Calu3 (cell line): ENCODE measurements around the gene KTN1. TPM values are rescaled to one million over a fixed set of nuclear protein-coding genes. Genes with fewer than 3 reads are reported as not detected.

Experiments
- BruUV-seq: library from RNA; stranded (reverse); fragments of 400-500 nt; replicated peaks from 2 replicates; lab custom pipeline; 2021; lab: Mats Ljungman, UMichigan
- CTCF ChIA-PET: fragments of 300-600 bp; sonication (Branson Sonifier 250); formaldehyde crosslinking; loops from one replicate; lab custom pipeline; 2022; ENCODE audit warnings: antibody characterized with exemption; lab: Charles Lee
- DNase-seq: peaks from one replicate; pipeline ENCODE4 v3.0.0; 2022
- H3K27ac Mint-ChIP-seq: one replicate; pipeline ENCODE4 v1.8.0; 2022; ENCODE audit warnings: mixed read lengths; ENCODE audit not compliant: unreplicated experiment
- H3K27me3 Mint-ChIP-seq: one replicate; pipeline ENCODE4 v1.8.0; 2022; ENCODE audit warnings: mixed read lengths; ENCODE audit not compliant: unreplicated experiment
- H3K36me3 Mint-ChIP-seq: one replicate; pipeline ENCODE4 v1.8.0; 2022; ENCODE audit warnings: mild to moderate bottlenecking, moderate library complexity, mixed read lengths; ENCODE audit not compliant: insufficient read depth, unreplicated experiment
- H3K4me1 Mint-ChIP-seq: one replicate; pipeline ENCODE4 v1.8.0; 2022; ENCODE audit warnings: mild to moderate bottlenecking, low read depth, mixed read lengths; ENCODE audit not compliant: unreplicated experiment
- H3K4me3 Mint-ChIP-seq: one replicate; pipeline ENCODE4 v1.8.0; 2022; ENCODE audit warnings: mild to moderate bottlenecking, low read depth, moderate library complexity, mixed read lengths; ENCODE audit not compliant: unreplicated experiment
- H3K9me3 Mint-ChIP-seq: one replicate; pipeline ENCODE4 v1.8.0; 2022; ENCODE audit warnings: low read depth, mixed read lengths; ENCODE audit not compliant: unreplicated experiment
- CTCF ChIP-seq: fragments of 200-600 bp; IDR thresholded peaks from one replicate; pipeline ENCODE4 v1.8.0; 2022; ENCODE audit warnings: antibody characterized with exemption; ENCODE audit not compliant: unreplicated experiment
- intact Hi-C: fragments of 100-400 bp; cut with micrococcal nuclease; formaldehyde crosslinking; loops from one replicate; pipeline ENCODE4 v1.10.0; 2022; ENCODE audit not compliant: unreplicated experiment
- total RNA-seq: library from RNA; stranded (reverse); gene quantifications from 2 replicates; pipeline ENCODE4 v1.2.3, GENCODE V29; 2022

The KTN1 gene
- total RNA-seq, 1 experiment from 2014 or later: 141 TPM

GRCh38 chr14:55705651-55706364 is 125.8 kb downstream of the KTN1 start:
- CTCF ChIA-PET: interaction anchor here (0.5 to 1.1 kb wide), 6 partner anchors 26 to 817 kb away, joined by 3 to 6 read pairs (median 3); no protein-coding TSS in a partner anchor
- no peak for TF ChIP-seq CTCF

DNA sequence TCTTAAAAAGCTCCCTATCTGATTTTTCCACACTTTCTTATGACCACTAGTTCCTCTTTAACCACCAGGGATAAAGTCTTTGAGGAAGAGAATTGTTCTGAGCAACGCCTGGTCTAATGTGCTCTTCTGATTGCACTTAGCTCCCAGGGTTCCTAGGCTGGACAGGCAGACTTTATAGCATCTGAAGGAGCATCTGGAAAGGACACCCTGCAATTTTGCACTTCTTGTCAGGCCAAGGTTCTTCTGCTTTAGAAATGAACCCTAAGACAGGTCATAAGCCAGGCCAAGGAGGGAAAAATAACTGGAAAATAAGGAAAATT is 126.3 kb downstream of the KTN1 start:
- CTCF ChIA-PET: interaction anchor here (0.5 to 1.1 kb wide), 5 partner anchors 25 to 776 kb away, joined by 3 to 4 read pairs (median 3); no protein-coding TSS in a partner anchor
- Mint-ChIP-seq H3K27ac (no peak overlapping the region), H3K4me1 (peaks cover 33% of the 10 kb centered on the region), H3K4me3 (no peak overlapping the region), H3K9me3 (no peaks in the 10 kb centered on the region), H3K36me3 (peaks cover 6% of the 10 kb centered on the region), H3K27me3 (no peaks in the 10 kb centered on the region)
- BruUV-seq: no TSS peak
- intact Hi-C loops: loop anchor here (1.0 to 10.0 kb wide), 4 partner anchors 96 to 716 kb away; partner anchors contain the start of gene PELI2
- DNase-seq: no peak
- TF ChIP-seq CTCF: no peak

More at GRCh38 chr14:55705651-55706364, 125.8 kb downstream of the KTN1 start:
- Mint-ChIP-seq H3K27me3 (no peaks in the 10 kb centered on the region), H3K27ac (no peak overlapping the region), H3K9me3 (no peaks in the 10 kb centered on the region), H3K4me1 (peaks cover 38% of the 10 kb centered on the region), H3K4me3 (no peak overlapping the region), H3K36me3 (peaks cover 6% of the 10 kb centered on the region)
- BruUV-seq: no TSS peak
- intact Hi-C loops: loop anchor here (1.0 to 10.0 kb wide), 4 partner anchors 96 to 716 kb away; partner anchors contain the start of gene PELI2
- DNase-seq: no peak

- DNase-seq: no peak
- Mint-ChIP-seq H3K27ac (no peak overlapping the region), H3K9me3 (no peaks in the 10 kb centered on the region), H3K36me3 (peaks cover 1% of the 10 kb centered on the region), H3K4me1 (peaks cover 27% of the 10 kb centered on the region), H3K27me3 (no peaks in the 10 kb centered on the region), H3K4me3 (no peak overlapping the region)
- intact Hi-C loops: loop anchor here (1.0 to 10.0 kb wide), 6 partner anchors 95 to 767 kb away; partner anchors contain the start of gene PELI2
- no TSS peak for BruUV-seq
- CTCF ChIA-PET: interaction anchor here (0.7 to 1.1 kb wide), 4 partner anchors 518 to 775 kb away, joined by 3 to 6 read pairs (median 4); no protein-coding TSS in a partner anchor
- TF ChIP-seq CTCF: no peak
These were observed 126.9 kb downstream of the KTN1 start for GRCh38 chr14:55706893-55707292.

DNA sequence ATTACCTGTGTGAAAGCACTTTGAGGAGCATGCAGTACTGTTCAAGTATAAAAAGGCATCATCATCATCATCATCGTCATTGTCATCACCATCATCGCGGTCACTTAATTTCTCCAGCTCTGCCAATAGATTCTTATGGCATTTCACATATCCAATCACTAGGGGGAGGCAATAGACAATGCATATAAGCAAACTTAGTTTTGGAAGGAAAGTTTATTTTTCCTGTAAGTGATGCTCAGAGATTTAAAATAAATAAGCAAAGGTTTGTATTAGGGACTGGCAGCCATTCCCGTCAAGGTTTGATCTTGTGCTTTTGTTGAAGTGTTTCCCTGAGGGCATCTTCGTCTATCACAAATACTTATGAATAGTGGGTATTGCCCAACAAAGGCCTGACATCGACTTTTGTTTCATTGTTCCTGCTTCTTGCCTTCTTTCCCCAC is 127.4 kb downstream of the KTN1 start:
- no peak for DNase-seq
- CTCF ChIA-PET: interaction anchor here (0.7 to 1.0 kb wide), 3 partner anchors 517 to 767 kb away, joined by 3 to 6 read pairs (median 5); no protein-coding TSS in a partner anchor
- no peaks in the 10 kb centered on the region for H3K9me3 Mint-ChIP-seq
- no peak overlapping the region for H3K4me3 Mint-ChIP-seq
- H3K36me3 Mint-ChIP-seq: no peaks in the 10 kb centered on the region
- peaks cover 22% of the 10 kb centered on the region for H3K4me1 Mint-ChIP-seq
- BruUV-seq: no TSS peak
- no peaks in the 10 kb centered on the region for H3K27me3 Mint-ChIP-seq
- H3K27ac Mint-ChIP-seq: no peak overlapping the region
- intact Hi-C loops: loop anchor here (1.0 to 10.0 kb wide), 5 partner anchors 95 to 767 kb away; partner anchors contain the start of gene PELI2
- TF ChIP-seq CTCF: peak; percentile 54
